ENCODE data around the gene MRPL38. TPM values are rescaled to one million over a fixed set of nuclear protein-coding genes. Genes with fewer than 3 reads are reported as not detected.

MRPL38 gene
- total and polyA plus RNA-seq, 4 donors = 23.0 to 63.9 (median 50.5) TPM

DNA sequence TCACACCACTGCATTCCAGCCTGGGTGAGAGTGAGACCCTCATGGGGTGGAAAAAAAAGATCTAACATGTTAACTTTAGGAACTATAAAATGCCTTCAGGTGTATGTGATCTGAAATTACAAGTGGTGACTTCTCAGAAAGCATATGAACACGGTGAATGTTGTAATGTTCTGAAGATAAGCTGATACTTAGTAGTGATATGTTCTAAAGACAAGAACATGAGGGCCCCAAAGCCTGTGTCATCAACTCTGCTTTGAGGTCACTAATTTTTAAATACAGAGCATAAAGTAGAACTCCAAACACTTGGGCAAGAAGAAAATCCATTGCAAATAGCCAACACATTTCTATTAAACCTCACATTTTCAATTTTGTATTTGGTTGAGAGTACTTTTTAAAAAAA lies 38.8 kb upstream of the MRPL38 start:
- no peaks in the 10 kb centered on the region for H3K27me3 ChIP-seq (ENCODE audit: control insufficient read depth in 4 of 4, insufficient read depth in 4 of 4, low read length in 3 of 4)
- H3K4me1 ChIP-seq (ENCODE audit: control insufficient read depth in 4 of 4, insufficient read depth in 4 of 4, low read length in 3 of 4) = peaks cover 0 to 17% (median 9%) of the 10 kb centered on the region in 4 donors
- H3K4me3 ChIP-seq (ENCODE audit: low read depth in 1 of 3, low read length in 3 of 3) = no peak overlapping the region
- peaks cover 6 to 42% (median 34%) of the 10 kb centered on the region in 4 donors for H3K36me3 ChIP-seq (ENCODE audit: control insufficient read depth in 4 of 4, insufficient read depth in 3 of 4, low read depth in 1 of 4, low read length in 3 of 4)
- no peaks in the 10 kb centered on the region for H3K9me3 ChIP-seq (ENCODE audit: control insufficient read depth in 4 of 4, low read length in 3 of 4)
- no peak for DNase-seq (ENCODE audit: low spot score)
- 87% methylated on average over 1 of the region's 1 CpG for WGBS
- H3K27ac ChIP-seq (ENCODE audit: low read depth in 1 of 2, low read length in 2 of 2) = no peak overlapping the region
- TF ChIP-seq JUND (IDR thresholded peaks at IDR 0.05) (no peak), HNF4G (IDR thresholded peaks at IDR 0.05) (no peak), RAD21 (IDR thresholded peaks at IDR 0.05) (no peak), FOXA2 (IDR thresholded peaks at IDR 0.05) (no peak), TAF1 (conservative IDR thresholded peaks at IDR 0.05) (no peak), RXRA (IDR thresholded peaks at IDR 0.05) (no peak), HNF4A (conservative IDR thresholded peaks at IDR 0.05) (no peak), GABPA (IDR thresholded peaks at IDR 0.05 in 1 of 2, conservative IDR thresholded peaks at IDR 0.05 in 1 of 2) (no peak)
- TF ChIP-seq, protein P1, sequence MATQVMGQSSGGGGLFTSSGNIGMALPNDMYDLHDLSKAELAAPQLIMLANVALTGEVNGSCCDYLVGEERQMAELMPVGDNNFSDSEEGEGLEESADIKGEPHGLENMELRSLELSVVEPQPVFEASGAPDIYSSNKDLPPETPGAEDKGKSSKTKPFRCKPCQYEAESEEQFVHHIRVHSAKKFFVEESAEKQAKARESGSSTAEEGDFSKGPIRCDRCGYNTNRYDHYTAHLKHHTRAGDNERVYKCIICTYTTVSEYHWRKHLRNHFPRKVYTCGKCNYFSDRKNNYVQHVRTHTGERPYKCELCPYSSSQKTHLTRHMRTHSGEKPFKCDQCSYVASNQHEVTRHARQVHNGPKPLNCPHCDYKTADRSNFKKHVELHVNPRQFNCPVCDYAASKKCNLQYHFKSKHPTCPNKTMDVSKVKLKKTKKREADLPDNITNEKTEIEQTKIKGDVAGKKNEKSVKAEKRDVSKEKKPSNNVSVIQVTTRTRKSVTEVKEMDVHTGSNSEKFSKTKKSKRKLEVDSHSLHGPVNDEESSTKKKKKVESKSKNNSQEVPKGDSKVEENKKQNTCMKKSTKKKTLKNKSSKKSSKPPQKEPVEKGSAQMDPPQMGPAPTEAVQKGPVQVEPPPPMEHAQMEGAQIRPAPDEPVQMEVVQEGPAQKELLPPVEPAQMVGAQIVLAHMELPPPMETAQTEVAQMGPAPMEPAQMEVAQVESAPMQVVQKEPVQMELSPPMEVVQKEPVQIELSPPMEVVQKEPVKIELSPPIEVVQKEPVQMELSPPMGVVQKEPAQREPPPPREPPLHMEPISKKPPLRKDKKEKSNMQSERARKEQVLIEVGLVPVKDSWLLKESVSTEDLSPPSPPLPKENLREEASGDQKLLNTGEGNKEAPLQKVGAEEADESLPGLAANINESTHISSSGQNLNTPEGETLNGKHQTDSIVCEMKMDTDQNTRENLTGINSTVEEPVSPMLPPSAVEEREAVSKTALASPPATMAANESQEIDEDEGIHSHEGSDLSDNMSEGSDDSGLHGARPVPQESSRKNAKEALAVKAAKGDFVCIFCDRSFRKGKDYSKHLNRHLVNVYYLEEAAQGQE (IDR thresholded peaks at IDR 0.05) = no peak
- TF ChIP-seq, protein P2, sequence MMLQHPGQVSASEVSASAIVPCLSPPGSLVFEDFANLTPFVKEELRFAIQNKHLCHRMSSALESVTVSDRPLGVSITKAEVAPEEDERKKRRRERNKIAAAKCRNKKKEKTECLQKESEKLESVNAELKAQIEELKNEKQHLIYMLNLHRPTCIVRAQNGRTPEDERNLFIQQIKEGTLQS (IDR thresholded peaks at IDR 0.05) = no peak
- no peak overlapping the region for H3K9ac ChIP-seq (ENCODE audit: low read depth in 1 of 2, low read length in 2 of 2)

DNA sequence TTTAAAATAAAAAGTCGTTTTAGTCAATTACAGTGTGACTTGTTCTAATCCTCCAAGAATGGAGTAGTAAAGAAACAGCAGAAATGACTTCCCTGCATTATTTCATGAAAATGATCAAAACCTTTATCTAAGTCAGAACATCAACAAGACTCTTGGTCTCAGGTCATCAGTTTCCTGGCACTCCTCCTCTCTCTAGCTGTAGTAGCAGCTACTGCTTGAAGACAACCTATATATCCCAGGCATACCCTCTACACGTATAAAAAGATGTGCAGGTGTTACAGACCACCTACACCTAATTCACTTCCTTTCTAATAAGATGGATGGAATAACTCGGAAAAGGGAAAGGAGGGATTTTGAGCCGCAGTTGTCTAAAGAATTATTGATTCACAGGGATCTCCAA lies 37.8 kb upstream of the MRPL38 start:
- no peak overlapping the region for H3K9ac ChIP-seq (ENCODE audit: low read depth in 1 of 2, low read length in 2 of 2)
- DNase-seq (ENCODE audit: low spot score) = no peak
- H3K27ac ChIP-seq (ENCODE audit: low read depth in 1 of 2, low read length in 2 of 2) = no peak overlapping the region
- TF ChIP-seq YY1 (IDR thresholded peaks at IDR 0.05) = no peak
- TF ChIP-seq NR2F2 (IDR thresholded peaks at IDR 0.05) = no peak
- no peak for TF ChIP-seq GABPA (IDR thresholded peaks at IDR 0.05 in 1 of 2, conservative IDR thresholded peaks at IDR 0.05 in 1 of 2)
- TF ChIP-seq RXRA (IDR thresholded peaks at IDR 0.05) = no peak
- TF ChIP-seq EGR1 (IDR thresholded peaks at IDR 0.05; ENCODE audit: low read depth in 2 of 2) = no peak
- TF ChIP-seq FOXA2 (IDR thresholded peaks at IDR 0.05) = no peak
- TF ChIP-seq, protein P1 (IDR thresholded peaks at IDR 0.05) = no peak
- no peak for TF ChIP-seq SP1 (IDR thresholded peaks at IDR 0.05)
- no peak for TF ChIP-seq FOXA1 (IDR thresholded peaks at IDR 0.05)
- TF ChIP-seq RAD21 (IDR thresholded peaks at IDR 0.05) = no peak
- no peak for TF ChIP-seq JUND (IDR thresholded peaks at IDR 0.05)
- TF ChIP-seq, protein P2 (IDR thresholded peaks at IDR 0.05) = no peak
- no peak for TF ChIP-seq TAF1 (conservative IDR thresholded peaks at IDR 0.05)
- TF ChIP-seq, protein P3, sequence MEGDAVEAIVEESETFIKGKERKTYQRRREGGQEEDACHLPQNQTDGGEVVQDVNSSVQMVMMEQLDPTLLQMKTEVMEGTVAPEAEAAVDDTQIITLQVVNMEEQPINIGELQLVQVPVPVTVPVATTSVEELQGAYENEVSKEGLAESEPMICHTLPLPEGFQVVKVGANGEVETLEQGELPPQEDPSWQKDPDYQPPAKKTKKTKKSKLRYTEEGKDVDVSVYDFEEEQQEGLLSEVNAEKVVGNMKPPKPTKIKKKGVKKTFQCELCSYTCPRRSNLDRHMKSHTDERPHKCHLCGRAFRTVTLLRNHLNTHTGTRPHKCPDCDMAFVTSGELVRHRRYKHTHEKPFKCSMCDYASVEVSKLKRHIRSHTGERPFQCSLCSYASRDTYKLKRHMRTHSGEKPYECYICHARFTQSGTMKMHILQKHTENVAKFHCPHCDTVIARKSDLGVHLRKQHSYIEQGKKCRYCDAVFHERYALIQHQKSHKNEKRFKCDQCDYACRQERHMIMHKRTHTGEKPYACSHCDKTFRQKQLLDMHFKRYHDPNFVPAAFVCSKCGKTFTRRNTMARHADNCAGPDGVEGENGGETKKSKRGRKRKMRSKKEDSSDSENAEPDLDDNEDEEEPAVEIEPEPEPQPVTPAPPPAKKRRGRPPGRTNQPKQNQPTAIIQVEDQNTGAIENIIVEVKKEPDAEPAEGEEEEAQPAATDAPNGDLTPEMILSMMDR (IDR thresholded peaks at IDR 0.05; ENCODE audit: low read depth, low read length, missing input control) = no peak
- no peak for TF ChIP-seq HNF4A (conservative IDR thresholded peaks at IDR 0.05)
- no peaks in the 10 kb centered on the region for H3K27me3 ChIP-seq (ENCODE audit: control insufficient read depth in 4 of 4, insufficient read depth in 4 of 4, low read length in 3 of 4)
- no peak overlapping the region for H3K4me3 ChIP-seq (ENCODE audit: low read depth in 1 of 3, low read length in 3 of 3)
- H3K4me1 ChIP-seq (ENCODE audit: control insufficient read depth in 4 of 4, insufficient read depth in 4 of 4, low read length in 3 of 4) = peaks cover 0 to 17% (median 9%) of the 10 kb centered on the region in 4 donors
- no peaks in the 10 kb centered on the region for H3K9me3 ChIP-seq (ENCODE audit: control insufficient read depth in 4 of 4, low read length in 3 of 4)
- H3K36me3 ChIP-seq (ENCODE audit: control insufficient read depth in 4 of 4, insufficient read depth in 3 of 4, low read depth in 1 of 4, low read length in 3 of 4) = peaks cover 2 to 32% (median 24%) of the 10 kb centered on the region in 4 donors
- 96% methylated on average over 4 of the region's 4 CpGs for WGBS
